HG03521 (cell line): ENCODE measurements around the gene ETV3.
"Not testable (repeated sequence)": the region's sequence is repeated elsewhere in the genome, so short reads cannot be mapped to it uniquely, and the experiment has no call there.

Source experiments
- ATAC-seq: cut with Tn5 transposase; IDR thresholded peaks from one replicate; pipeline ENCODE4 v1.9.1; 2021; ENCODE audit warnings: mild to moderate bottlenecking, moderate library complexity; ENCODE audit not compliant: unreplicated experiment

Gene ETV3

DNA sequence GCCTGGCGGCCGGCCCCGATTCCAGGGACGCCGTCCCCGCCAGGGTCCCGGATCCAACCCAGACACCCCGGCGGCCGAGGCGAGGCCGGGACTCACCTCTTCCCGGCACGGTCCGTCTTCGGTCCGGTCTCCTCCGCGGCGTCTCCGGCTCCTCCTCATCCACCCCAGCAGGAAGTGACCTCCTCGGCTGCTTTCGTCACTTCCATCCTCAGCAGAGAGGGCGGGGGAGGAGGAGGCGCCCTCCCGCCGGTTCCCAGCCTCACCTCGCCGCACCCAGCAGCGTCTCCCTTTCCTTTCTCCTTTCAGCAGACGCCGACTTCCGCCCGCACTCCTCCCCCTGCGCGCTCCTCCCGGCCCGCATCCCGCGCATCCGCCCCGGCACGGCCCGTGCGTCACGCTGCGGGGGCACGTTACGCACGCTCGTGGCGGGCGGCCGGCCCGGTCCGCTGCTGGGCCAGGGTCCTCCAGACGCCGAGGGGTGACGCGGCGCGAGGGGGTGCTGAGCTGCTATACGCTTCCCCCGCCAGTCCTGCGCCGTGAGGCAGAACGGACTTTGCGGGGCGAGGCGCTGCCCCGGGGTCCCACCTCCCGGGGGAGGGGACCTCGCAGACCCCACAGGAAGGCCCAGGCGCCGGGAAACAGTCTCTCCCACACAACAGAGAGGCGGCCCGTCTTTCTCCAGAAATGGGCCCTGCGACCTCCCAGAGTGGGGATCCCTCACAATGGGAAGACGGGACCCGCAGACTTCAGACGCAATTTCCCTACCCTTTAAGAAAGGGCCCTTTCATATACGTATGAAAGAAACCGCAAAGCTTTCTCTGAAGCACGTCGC is at the start of gene ETV3:
Gene ETV3 (minus strand): TSS at position 176 of the 832 bp plus-strand sequence. CDS start 2,043 bp downstream, outside the sequence.
- ATAC-seq, result peak; percentile 79

DNA sequence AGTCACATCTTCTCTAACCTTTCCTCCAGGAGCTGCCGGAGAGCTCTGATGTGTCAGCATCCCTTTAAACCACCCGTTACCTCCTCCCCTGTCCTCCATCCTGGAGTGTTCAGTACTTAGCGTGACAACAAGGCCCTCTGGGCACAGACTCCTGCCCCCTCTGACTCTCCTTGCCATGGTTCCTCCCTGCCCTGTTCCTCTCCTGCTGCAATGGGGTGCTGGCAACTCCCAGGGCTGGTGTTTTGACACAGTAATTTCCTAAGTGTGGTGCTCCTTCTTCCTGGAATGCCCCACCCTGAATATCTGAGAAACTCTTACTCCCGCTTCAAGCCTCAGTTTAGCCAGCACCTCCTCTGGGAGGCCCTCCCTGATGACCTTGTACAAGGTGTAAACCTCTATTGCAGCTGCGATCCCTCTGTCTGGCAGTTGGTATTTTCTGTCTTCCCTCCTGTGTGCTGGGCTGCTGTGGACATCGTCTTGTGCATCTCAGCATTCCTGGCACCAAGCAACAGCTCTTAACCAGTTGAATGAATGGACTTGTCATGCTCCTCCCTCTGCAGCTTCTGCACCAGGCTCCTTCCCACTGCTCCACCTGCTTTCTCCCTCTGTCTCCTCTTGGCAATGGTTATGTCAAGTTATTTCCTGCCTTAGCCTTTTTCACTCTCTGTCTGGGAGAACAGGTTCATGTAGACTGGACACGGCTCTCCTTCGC is 48.2 kb upstream of the ETV3 start:
- ATAC-seq, result no peak

DNA sequence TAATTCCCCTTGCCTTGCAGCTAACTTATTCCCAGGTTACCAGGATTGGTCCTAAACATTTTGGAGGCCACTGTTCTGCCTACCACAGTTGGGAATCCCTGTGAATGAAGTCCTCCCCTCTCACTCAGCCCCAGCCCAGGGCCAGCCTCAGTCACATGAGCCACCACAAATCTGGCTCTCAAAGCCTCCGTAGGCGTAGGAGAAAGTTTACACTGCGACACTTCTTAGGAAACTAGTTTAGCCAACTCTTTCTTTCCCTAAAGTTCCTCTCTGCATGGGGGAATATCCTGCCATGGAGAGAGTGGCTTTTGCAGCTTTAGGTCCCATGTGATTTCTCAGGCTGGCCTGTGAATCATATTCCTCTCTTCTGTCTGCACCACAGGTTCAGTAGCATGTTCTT is 45.7 kb upstream of the ETV3 start:
- ATAC-seq, result no peak

DNA sequence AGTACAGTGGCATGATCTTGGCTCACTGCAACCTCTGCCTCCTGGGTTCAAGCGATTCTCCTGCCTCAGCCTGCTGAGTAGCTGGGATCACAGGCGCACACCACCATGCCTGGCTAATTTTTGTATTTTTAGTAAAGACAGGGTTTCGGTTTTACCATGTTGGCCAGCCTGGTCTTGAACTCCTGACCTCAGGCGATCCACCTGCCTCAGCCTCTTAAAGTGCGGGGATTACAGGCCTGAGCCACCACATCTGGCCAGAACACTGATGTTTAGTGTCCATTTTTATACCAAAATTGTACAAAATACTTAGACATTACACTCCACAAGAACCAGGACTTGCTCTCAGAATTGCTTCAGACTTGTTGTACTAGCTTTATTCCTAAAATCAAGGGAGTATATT is 44.2 kb upstream of the ETV3 start:
- ATAC-seq, result not testable (repeated sequence)

DNA sequence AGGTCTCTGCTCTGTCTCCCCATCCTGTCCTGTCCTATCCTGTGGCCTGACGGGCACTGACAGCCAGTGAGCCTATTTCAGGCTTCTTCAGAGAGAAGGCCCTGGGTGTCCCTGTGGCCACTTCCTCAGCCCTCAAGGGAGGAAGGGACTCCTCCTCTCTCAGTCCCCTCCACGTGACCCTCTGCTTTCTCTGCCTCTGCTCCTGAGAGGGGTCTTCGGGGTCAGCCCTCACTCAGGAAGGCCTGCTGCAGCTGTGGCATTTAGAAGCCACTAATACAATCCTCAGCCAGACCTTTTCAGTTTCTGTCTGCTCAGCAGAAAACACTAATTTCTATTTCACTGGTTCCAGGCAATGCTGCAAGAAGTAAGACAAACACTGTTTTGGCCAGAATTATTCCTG is 43.6 kb upstream of the ETV3 start:
- no peak for ATAC-seq

DNA sequence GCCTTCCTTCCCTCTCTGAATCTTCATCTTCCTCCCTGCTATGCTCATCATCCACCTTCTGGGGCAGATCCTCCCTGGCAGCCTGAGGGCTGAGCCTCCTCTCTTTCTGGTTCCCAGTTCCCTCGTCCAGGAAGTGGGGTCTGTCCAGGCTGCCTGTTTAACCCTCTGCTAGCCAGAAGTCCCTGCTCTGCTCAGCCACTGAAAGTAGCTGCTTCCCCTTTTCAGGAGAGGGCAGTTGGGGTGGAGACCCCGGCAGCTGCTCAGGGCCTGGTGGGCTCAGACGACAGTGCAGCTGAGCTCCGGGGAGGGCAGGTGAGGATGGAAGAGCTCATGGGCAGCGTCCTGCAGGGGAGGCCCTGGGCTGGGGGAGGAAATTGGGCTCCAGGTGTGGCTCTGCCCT is 43.1 kb upstream of the ETV3 start:
- ATAC-seq, result no peak

DNA sequence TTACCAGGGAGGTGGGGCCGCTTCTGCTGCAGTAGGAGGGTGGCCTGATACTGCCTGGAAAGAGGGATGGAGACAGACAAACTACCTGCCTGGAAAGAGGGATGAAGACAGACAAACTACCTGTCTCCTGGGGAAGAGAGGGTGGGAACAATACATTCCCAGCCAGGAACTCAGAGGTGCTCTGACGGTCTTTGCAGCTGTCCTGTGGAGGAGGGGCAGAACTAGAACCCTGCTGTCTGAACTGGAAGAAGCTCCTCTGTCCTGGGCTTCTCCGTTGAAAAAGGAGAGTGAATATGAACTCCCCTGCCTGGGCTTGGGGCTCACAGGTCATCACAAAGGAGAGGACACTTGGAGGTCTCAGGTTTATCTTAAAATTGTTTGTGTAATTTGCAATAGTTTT is 40.3 kb upstream of the ETV3 start:
- ATAC-seq, result no peak

DNA sequence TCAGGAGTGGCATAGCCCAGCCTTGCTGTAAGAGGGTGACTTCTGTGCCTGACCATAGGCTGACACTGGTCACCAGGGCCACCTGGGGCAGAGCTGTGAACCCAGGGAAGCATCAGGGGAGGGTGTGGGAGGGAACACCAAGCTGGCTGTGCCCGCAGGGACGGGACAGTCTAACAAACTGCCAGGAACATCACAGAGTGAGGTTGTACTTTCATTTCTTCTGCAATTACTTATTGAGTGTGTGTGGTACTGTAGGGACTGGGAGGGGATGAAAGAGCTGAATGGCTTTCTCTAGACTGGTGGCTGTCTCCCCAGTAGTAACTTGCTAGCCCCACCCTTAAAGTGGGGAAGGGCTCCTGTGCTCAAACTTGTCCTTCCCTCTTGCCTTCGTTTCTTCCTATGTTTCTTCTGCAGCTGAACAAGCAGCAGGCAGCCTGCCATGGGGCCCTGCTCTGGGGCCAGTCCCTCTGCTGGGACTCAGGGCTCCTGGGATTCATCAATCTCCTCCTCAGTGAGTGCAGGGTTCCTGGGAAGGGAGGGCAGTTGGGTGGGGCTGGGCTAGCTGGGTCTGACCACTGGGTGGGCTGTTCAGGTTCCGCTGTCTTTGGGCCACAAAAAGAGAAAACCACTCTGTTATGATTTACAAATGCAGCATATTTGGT is 39.7 kb upstream of the ETV3 start:
- ATAC-seq, result no peak

DNA sequence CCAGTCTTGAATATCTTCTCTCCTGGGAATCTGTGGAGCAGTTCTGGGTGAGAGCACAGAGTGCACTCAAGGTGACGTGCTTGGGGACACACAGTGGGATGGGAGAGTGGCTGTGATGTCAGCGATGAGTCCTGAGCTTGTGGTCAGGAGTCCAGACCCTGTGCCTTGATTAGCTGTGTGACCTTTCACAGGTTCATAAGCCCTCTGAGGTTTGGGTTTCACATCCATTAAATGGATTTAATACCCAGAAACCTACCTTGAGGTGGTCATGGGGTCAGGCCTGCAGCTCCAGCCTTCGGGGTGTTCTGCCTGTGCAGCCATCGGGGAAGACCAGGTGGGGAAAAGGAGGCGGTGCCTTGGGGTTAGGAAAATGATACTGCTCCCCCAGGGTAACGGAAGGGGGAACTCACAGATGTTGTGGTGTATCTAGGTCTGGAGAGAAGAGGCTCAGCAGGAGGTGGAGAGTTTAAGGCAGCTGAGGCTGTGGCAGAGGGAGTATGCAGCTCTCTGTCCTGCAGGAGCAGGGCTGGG is 38.5 kb upstream of the ETV3 start:
- no peak for ATAC-seq

DNA sequence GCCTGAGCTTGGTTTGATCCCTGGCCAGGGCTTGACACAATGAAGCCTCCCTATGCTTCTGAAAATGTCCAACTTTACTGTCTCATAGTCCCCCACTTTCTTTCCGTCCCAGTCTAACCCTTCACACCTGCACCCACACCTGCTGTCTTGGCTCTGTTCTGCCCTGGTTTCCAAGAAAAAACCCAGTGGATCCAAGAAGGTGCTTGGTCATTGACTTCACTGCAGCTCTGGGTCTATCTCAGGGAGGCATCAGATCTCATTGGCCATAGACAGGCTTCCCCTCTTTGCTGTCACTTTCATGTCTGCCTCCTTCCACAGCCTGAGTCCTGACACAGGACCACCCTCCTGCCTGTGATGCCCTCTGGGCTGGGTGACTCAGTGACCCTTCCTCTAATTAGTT is 37.8 kb upstream of the ETV3 start:
- ATAC-seq, result no peak

DNA sequence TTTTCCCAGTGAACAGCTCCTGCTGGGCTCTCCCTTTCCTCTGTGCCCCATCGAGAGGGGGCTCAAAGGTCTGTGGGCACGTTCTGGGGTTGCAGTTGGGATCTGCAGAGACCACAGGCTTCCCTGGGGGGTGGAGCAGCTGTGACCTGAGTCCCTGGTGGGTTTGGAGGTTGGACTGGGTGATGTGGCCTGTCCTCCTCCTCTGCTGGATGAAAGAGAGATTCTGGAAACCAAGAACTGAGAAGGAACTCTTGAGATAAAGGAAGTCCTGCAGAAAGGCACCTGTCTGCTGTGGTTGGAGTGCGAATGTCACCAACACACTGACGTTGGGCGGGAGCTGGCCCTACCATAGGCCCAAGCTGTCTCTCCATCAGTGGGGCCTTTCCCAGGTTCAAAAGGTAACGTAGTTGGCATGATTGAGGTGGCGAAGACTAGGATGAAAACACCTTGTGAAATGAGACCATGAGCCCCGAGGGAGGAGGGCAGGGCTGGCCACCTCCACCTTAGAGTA is 35.8 kb upstream of the ETV3 start:
- ATAC-seq, result no peak

DNA sequence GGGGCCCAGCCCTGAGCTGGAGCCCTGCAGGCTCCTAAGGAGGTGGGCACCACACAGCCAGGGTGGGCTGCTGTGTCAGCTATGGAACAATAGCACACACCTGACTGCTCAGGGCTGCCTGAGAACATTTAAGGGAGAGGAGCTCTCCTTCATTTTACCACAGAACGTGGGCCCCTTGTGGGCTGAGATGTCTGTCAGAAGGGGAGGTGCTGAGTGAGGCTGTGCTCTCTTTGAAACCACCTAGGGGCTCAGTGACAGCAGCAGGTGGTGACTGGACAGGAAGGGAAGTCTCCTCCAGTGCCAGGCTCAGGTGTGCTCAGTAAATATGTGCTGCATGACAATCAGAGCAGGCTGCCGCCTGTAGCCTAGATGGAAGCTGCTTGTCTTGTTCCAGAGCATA is 35.0 kb upstream of the ETV3 start:
- not testable (repeated sequence) for ATAC-seq

DNA sequence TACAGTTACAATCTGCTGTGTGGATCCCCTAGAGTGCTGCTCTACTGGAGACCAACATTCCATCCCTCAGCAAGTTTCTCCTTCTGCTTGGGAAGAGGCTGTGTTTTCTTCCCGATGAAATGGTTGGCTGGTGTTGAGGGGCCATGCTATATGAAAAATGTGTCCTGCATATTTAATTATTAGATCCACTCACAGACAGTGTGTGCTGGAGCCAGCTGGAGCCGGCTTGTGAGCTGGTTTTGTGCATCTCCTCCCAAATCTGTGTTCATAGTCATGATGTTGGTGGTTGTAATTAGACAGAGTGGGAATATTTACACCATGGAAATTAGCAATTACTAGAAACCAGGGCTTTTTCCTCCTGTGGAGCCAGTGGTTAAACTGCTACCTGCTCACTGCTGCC is 34.4 kb upstream of the ETV3 start:
- not testable (repeated sequence) for ATAC-seq

DNA sequence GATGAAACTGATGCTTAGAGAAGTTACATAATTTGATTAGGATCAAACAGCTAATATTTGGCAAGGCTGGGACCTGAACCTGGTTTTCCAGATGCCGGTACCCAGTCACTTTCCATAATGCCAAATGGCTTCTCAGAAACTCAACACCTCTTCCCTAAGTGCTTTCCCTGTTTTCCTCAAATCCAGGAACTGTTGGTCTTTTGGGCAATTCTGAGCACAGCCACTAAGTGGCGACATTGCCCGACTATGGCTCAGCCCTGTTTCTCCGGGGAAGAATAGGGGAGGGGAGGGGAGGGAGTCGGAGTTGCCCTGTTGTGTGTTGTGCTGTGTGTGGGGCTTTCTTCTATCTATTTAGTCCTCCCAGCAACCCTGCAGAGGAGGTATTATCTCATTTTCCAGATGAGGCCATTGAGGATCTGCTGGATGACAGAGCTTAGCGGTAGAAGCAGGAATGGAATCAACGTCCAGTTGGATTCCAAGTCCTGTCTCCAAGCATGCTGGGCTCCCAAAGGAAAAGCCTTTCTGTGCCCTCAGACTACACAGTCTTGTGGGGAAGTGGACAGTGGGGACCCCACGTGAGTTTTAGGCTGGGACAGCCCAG is 33.8 kb upstream of the ETV3 start:
- ATAC-seq, result not testable (repeated sequence)

DNA sequence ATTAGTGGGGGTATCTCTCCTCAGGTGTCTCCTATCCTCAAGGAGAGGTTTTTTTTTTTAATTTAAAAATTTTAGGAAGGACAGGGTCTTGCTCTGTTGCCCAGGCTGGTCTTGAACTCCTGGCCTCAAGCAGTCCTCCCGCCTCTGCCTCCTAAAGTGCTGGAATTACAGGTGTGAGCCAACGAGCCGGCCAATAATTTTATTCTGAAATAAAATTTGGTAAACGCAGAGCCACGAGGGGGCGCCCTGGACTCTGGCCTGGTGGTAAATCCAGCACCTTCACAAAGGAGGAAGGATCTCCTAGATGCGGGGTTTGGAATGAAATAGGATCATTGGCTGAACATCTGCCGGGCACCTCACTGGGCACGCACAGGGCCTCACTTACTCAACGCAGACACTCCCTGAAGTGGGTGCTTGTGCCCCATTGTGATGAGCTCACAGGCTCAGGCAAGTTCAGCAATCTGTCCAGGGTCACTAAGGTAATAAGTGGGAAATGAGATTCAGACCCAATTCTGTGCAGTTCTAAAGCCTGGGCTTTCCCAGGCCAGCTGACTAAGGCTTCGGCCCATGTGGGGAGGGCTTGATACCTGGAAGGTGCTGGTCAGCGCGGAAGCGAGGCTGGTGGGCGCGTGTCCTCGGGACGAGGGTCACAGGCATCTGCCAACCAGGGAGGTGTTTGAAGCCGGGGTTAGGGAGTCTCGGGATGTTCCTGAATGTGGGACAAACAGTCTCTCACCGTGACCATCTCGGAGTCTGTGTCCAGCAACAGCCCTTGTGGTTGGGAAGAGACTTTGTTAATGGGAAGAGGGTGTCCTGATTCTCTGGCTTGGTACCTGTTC is 32.7 kb upstream of the ETV3 start:
- ATAC-seq, result no peak

DNA sequence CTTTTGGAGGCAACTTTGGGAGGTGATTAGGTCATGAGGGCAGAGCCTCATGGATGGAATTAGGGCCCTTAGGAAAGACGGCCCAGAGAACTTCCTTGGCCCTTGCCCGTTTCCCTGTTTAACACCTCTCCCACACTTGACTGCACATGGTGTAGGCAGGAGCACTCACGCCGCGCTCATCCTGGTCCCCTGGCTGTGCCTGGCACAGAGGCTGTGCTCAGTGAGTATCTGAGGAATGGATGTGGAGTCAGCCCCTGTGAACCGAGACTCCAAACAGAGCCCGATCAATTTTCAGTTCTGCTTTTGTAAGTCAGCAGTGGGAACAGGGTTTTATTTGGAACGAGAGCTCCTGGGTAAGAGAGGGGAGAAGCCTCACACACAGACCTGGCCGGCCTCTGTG is 29.8 kb upstream of the ETV3 start:
- ATAC-seq, result no peak

DNA sequence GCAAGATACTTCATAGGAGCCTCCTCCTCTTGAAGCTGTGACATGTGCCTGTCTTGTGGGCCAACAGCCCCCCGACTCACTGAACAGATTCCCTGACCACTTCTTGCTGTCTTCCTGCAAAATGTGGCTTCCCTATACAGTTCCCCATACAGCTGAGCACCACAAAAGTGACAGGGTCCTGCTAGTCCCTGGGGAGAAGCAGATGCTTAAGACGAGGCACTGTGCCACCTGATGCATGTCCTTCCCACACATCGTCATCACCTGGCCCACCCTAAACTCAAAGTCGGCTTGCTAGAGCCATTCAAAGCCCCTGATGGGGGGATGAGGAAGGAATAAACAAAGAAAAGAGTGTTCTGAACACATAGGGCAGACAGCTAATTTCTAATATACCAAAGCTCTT is 29.2 kb upstream of the ETV3 start:
- no peak for ATAC-seq

DNA sequence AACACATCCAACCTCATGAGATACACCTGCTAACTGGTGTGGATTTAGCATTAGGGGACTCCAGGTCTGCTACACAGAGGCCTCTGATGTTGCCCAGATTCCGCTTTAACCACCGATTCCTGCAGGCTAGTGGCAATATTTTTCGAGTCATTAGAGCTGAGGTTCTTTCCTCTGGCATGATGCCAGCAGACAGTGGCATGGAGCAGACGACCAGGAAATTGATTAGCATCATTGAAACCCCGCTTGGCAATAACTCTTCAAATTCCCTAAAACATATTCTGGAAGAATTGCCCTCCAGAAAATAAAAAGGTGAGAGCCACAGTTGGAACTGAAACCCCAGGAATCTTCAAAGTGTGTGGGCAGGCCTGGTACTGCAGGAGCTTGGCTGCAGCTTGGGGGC is 28.4 kb upstream of the ETV3 start:
- no peak for ATAC-seq

DNA sequence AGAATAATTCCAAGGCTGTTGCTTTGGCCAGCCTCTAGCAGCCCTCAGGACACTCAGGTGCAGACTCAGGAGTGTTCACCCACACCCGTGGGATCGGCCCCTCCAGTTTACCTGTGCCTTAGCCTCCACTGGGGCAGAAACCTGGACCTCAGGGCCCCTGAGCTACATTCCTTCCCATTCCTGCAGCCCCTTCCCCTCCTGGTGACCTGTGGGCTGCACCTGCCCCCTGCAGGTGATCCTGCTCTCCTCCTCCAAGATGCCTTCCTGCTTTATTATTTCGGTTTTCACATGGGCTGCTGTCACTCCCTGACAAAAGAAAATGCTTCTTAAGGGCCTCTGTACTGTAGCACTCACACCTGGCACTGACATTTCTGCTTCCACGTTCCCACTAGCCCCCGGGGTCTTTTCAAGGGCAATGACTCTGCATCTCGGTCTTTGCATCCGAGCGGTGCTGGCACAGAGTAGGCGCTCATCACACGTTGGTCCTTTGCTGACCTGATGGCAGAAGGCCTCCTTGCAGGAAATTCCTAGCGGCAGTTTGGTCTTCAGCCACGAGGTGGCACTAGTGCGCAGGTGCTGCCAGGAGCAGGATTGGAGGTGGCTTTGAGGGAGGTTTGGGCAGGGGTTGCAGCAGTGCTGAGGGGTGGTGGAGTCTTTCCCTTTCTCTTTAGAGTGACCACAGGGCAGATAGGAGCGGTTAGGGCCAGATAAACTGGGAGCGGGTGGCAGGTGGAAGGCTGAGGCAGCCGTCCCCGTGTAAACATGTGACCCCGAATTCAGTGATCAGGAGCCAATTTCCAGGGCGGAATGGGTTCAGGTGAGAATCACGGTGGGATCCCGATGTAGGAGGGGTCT is 25.3 kb upstream of the ETV3 start:
- ATAC-seq, result no peak
